NB4 (cell line): ENCODE data around the gene TTC1.

Source experiments
- DNase-seq: peaks from one replicate; pipeline ENCODE4 v3.0.0; 2010; ENCODE audit warnings: low read depth
- H3K4me3 ChIP-seq: one replicate; pipeline ENCODE4 v1.5.1; 2011; ENCODE audit warnings: mild to moderate bottlenecking, low read depth, low read length, moderate library complexity
- MYC ChIP-seq: IDR thresholded peaks from 2 replicates; pipeline ENCODE4 v1.6.1; 2011; ENCODE audit warnings: low read depth, low read length
- POLR2A ChIP-seq: IDR thresholded peaks from 2 replicates; pipeline ENCODE4 v1.6.1; 2011; ENCODE audit warnings: mild to moderate bottlenecking; ENCODE audit not compliant: insufficient read length; ENCODE audit errors: extremely low read depth
- TF ChIP-seq, protein P1 (sequence below): IDR thresholded peaks from 2 replicates; pipeline ENCODE4 v1.6.1; 2011; ENCODE audit warnings: low read depth, low read length
- TF ChIP-seq, protein P2 (sequence below): IDR thresholded peaks from one replicate; pipeline ENCODE4 v1.5.1; 2012; ENCODE audit warnings: low read depth, low read length

The TTC1 gene

DNA sequence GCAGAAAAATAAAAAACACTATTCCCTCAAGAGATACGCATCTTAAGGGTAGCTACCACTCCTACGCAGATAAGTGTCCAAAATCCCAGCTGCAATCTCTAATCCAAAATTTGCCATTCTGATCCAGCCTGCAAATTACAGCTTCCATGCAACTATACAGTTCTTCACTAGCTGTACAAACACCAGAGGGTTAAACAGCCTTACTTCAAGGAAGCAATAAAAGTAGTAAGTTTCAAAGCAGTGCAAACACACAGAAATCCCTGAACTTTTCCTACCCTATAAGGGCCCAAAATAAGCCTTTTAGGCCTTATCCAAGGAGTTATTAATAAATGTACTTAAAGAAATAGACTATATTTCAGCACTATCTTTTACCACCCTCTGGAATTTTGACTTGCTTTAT lies 70.8 kb downstream of the TTC1 start:
- no peak for DNase-seq
- TF ChIP-seq, protein P1, sequence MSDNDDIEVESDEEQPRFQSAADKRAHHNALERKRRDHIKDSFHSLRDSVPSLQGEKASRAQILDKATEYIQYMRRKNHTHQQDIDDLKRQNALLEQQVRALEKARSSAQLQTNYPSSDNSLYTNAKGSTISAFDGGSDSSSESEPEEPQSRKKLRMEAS: no peak
- no peak for TF ChIP-seq MYC
- TF ChIP-seq, protein P2, sequence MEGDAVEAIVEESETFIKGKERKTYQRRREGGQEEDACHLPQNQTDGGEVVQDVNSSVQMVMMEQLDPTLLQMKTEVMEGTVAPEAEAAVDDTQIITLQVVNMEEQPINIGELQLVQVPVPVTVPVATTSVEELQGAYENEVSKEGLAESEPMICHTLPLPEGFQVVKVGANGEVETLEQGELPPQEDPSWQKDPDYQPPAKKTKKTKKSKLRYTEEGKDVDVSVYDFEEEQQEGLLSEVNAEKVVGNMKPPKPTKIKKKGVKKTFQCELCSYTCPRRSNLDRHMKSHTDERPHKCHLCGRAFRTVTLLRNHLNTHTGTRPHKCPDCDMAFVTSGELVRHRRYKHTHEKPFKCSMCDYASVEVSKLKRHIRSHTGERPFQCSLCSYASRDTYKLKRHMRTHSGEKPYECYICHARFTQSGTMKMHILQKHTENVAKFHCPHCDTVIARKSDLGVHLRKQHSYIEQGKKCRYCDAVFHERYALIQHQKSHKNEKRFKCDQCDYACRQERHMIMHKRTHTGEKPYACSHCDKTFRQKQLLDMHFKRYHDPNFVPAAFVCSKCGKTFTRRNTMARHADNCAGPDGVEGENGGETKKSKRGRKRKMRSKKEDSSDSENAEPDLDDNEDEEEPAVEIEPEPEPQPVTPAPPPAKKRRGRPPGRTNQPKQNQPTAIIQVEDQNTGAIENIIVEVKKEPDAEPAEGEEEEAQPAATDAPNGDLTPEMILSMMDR: no peak
- TF ChIP-seq POLR2A: no peak
- no peak overlapping the region for H3K4me3 ChIP-seq

- no peak for DNase-seq
- TF ChIP-seq, protein P2: no peak
- TF ChIP-seq MYC: no peak
- no peak for TF ChIP-seq POLR2A
- H3K4me3 ChIP-seq: no peak overlapping the region
Measured at GRCh38 chr5:160081495-160081894, 72.6 kb downstream of the TTC1 start.

DNA sequence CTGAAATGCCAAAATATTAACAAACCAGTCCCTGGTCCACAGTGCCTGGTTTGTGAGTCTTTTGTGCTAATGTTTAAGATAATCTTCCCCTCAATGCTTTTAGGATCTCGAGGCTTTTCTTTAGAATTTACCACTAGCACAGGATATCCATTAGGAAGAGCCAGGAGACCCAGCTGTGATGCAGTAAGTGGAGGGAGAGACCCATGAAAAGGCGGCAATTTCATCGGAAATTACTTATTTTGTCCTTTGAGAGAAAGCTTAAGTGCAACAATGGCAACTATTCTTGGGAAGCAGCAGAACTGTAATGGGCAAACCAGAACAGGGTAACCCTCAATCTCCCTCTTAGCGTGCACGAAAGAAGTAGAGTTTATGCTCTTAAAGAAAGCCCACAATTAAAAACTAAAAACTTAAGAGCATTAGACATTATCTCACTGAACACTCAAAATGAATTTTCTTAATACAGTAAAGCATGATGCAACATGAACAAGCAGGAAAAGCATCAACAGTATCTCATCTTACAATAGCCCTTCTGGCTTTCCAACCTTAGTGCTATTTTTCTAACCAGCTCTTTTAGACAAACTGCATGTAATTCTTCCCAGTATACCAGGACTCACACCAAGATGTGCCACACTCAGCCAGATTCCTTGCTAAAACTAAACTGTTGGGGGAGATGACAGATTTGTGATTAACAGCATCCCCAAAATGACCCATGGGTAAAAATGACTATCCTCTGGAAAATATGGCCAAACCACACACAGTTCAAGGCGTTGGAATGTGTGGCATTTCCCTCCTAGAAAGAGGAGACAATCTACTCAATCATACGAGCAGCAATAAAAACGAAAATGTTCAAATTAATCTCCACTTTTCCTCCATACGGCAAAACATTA lies 73.9 kb downstream of the TTC1 start:
- no peak for DNase-seq
- H3K4me3 ChIP-seq: no peak overlapping the region
- TF ChIP-seq, protein P1: no peak
- no peak for TF ChIP-seq MYC
- TF ChIP-seq, protein P2: no peak
- TF ChIP-seq POLR2A: no peak

GRCh38 chr5:160083501-160083900 lies 74.6 kb downstream of the TTC1 start:
- no peak overlapping the region for H3K4me3 ChIP-seq
- DNase-seq: no peak
- TF ChIP-seq, protein P1: no peak
- TF ChIP-seq MYC (no peak), POLR2A (no peak)
- TF ChIP-seq, protein P2: no peak

DNA sequence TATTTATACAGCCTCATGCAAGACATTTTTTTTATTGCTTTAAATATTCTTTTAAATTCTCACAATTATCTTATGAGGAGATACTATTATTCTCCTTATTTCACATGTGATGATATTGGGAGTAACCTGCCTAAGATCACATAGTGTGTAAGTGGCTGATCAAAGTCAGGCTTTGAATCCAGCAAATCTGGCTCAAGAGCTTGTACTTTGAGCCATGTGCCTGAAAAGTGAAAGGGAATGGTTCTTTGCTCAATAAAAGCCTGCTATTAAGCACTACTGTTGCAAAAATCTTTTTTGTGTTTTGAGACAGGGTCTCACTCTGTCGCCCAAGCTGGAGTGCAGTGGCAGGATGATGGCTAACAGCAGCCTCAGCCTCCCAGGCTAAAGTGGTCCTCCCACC lies 75.2 kb downstream of the TTC1 start:
- H3K4me3 ChIP-seq: no peak overlapping the region
- TF ChIP-seq, protein P1: no peak
- TF ChIP-seq, protein P2: no peak
- TF ChIP-seq POLR2A: no peak
- TF ChIP-seq MYC: no peak
- no peak for DNase-seq

DNA sequence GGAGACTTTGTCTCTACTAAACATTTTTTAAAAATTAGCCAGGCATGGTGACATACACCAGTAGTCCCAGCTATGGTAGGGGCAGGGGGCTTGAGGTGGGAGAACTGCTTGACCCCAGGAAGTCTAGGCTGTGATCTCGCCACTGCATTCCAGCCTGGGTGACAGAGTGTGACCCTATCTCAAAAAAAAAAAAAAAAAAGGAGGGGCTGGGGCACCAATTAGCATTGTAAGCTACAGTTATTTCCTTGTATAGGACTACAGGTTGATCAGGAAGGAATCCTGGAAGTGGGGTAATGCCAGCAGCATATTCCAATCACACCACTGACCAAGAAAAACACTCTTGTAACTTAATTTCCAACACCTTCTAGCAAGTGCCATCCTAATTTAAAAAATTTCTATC lies 78.3 kb downstream of the TTC1 start:
- no peak for DNase-seq
- TF ChIP-seq POLR2A: no peak
- TF ChIP-seq, protein P2: no peak
- TF ChIP-seq MYC: no peak
- TF ChIP-seq, protein P1: no peak
- H3K4me3 ChIP-seq: no peak overlapping the region
